ENCODE results near the gene FAM193B. TPM values are rescaled to one million over a fixed set of nuclear protein-coding genes. Genes with fewer than 3 reads are reported as not detected.

The FAM193B gene
- total and polyA plus RNA-seq, 9 of the 15 experiments (the other 6 are each of a cell fraction or from before 2014, with no cell fraction given), result 4.4 to 76.4 (median 37.3) TPM

DNA sequence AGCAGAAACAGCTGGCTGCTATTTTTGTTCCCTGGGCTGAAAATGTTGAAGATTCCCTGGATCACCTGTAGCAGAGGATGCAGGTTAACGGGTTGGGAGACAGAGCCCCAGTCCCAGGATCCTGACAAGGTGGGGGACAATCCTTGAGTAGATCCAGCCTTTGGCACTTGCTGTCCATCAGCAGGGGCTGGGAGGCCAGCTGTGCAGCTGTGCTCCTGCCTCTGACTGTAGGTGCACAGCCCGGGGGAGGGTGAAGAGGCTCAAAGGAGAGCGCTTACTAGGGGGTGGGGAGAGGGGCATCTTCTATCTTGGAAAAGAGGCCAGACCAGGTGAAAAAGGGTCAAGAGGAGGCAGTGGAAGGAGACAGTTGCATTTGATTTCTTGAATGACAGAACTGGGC lies 34.1 kb downstream of the FAM193B start:
- no TSS peak for BruUV-seq (replicated peaks)
- Histone ChIP-seq H4K20me1 (replicated peaks; ENCODE audit: control insufficient read depth, insufficient read depth, low read length) (no peaks in the 10 kb centered on the region; the same call in 1 of the 2 replicates), H3K79me2 (ENCODE audit: control insufficient read depth, insufficient read depth, low read length) (peaks cover 29% of the 10 kb centered on the region), H3K27ac (ENCODE audit: extremely low read depth, low read depth, low read length) (no peak overlapping the region), H3K4me3 (no peak overlapping the region), H3K9ac (ENCODE audit: insufficient read depth in 1 of 2, low read depth in 2 of 2, low read length in 2 of 2) (no peak overlapping the region; a peak in 1 of 4 replicates), H3K9me1 (ENCODE audit: control insufficient read depth, insufficient read depth, low read length) (no peaks in the 10 kb centered on the region), H3K4me1 (replicated peaks in 1 of 2; ENCODE audit: control insufficient read depth in 2 of 2, insufficient read depth in 2 of 2, low read length in 2 of 2) (peaks cover 9 to 40% of the 10 kb centered on the region in 2 experiments; a peak in 4 of 5 replicates), H3K36me3 (ENCODE audit: control insufficient read depth, insufficient read depth, low read length) (peaks cover 66% of the 10 kb centered on the region), H2AFZ (ENCODE audit: low read depth, low read length) (no peak overlapping the region), H3K9me3 (replicated peaks; ENCODE audit: control insufficient read depth, insufficient read depth, low read depth, low read length) (no peaks in the 10 kb centered on the region), H3K27me3 (ENCODE audit: control insufficient read depth in 2 of 2, insufficient read depth in 2 of 2, low read length in 2 of 2) (no peaks in the 10 kb centered on the region), H3K4me2 (ENCODE audit: insufficient read depth, low read length) (no peak overlapping the region)
- no peak for DNase-seq (ENCODE audit: extremely low read depth in 1 of 4, low spot score in 3 of 4)
- FAIRE-seq, result no peak
- 81% methylated on average over 3 of the region's 3 CpGs for WGBS (ENCODE audit: insufficient coverage, low coverage, missing lambda C conversion rate)
- ATAC-seq, result no peak
- ChIA-PET CTCF (ENCODE audit: low intra/inter-chr PET ratio) (no interaction called here), POLR2A (interaction anchor here (0.6 to 1.1 kb wide), 2 partner anchors 11 to 28 kb away, joined by 3 read pairs; partner anchors contain the start of gene DOK3)
- intact Hi-C loops (cut with micrococcal nuclease) (no loop called here), in situ Hi-C loops (cut with MboI) (no loop called here)
- TF ChIP-seq HDGF (IDR thresholded peaks at IDR 0.05) (no peak), KAT7 (CRISPR knock-in tag; IDR thresholded peaks at IDR 0.05; ENCODE audit: borderline replicate concordance) (no peak), FOXJ3 (CRISPR knock-in tag; IDR thresholded peaks at IDR 0.05) (no peak), ZNF507 (tag; conservative IDR thresholded peaks at IDR 0.05) (no peak), CSDE1 (IDR thresholded peaks at IDR 0.05) (no peak), SMC3 (conservative IDR thresholded peaks at IDR 0.05; ENCODE audit: insufficient read depth, low read depth, low read length) (no peak), ZKSCAN3 (CRISPR knock-in tag; IDR thresholded peaks at IDR 0.05) (no peak), POLR2B (IDR thresholded peaks at IDR 0.05; ENCODE audit: low read depth, partially characterized antibody) (no peak), RCOR1 (IDR thresholded peaks at IDR 0.05; ENCODE audit: borderline replicate concordance in 1 of 2, low read depth in 2 of 2, low read length in 2 of 2) (no peak)
- TF ChIP-seq, protein P1, sequence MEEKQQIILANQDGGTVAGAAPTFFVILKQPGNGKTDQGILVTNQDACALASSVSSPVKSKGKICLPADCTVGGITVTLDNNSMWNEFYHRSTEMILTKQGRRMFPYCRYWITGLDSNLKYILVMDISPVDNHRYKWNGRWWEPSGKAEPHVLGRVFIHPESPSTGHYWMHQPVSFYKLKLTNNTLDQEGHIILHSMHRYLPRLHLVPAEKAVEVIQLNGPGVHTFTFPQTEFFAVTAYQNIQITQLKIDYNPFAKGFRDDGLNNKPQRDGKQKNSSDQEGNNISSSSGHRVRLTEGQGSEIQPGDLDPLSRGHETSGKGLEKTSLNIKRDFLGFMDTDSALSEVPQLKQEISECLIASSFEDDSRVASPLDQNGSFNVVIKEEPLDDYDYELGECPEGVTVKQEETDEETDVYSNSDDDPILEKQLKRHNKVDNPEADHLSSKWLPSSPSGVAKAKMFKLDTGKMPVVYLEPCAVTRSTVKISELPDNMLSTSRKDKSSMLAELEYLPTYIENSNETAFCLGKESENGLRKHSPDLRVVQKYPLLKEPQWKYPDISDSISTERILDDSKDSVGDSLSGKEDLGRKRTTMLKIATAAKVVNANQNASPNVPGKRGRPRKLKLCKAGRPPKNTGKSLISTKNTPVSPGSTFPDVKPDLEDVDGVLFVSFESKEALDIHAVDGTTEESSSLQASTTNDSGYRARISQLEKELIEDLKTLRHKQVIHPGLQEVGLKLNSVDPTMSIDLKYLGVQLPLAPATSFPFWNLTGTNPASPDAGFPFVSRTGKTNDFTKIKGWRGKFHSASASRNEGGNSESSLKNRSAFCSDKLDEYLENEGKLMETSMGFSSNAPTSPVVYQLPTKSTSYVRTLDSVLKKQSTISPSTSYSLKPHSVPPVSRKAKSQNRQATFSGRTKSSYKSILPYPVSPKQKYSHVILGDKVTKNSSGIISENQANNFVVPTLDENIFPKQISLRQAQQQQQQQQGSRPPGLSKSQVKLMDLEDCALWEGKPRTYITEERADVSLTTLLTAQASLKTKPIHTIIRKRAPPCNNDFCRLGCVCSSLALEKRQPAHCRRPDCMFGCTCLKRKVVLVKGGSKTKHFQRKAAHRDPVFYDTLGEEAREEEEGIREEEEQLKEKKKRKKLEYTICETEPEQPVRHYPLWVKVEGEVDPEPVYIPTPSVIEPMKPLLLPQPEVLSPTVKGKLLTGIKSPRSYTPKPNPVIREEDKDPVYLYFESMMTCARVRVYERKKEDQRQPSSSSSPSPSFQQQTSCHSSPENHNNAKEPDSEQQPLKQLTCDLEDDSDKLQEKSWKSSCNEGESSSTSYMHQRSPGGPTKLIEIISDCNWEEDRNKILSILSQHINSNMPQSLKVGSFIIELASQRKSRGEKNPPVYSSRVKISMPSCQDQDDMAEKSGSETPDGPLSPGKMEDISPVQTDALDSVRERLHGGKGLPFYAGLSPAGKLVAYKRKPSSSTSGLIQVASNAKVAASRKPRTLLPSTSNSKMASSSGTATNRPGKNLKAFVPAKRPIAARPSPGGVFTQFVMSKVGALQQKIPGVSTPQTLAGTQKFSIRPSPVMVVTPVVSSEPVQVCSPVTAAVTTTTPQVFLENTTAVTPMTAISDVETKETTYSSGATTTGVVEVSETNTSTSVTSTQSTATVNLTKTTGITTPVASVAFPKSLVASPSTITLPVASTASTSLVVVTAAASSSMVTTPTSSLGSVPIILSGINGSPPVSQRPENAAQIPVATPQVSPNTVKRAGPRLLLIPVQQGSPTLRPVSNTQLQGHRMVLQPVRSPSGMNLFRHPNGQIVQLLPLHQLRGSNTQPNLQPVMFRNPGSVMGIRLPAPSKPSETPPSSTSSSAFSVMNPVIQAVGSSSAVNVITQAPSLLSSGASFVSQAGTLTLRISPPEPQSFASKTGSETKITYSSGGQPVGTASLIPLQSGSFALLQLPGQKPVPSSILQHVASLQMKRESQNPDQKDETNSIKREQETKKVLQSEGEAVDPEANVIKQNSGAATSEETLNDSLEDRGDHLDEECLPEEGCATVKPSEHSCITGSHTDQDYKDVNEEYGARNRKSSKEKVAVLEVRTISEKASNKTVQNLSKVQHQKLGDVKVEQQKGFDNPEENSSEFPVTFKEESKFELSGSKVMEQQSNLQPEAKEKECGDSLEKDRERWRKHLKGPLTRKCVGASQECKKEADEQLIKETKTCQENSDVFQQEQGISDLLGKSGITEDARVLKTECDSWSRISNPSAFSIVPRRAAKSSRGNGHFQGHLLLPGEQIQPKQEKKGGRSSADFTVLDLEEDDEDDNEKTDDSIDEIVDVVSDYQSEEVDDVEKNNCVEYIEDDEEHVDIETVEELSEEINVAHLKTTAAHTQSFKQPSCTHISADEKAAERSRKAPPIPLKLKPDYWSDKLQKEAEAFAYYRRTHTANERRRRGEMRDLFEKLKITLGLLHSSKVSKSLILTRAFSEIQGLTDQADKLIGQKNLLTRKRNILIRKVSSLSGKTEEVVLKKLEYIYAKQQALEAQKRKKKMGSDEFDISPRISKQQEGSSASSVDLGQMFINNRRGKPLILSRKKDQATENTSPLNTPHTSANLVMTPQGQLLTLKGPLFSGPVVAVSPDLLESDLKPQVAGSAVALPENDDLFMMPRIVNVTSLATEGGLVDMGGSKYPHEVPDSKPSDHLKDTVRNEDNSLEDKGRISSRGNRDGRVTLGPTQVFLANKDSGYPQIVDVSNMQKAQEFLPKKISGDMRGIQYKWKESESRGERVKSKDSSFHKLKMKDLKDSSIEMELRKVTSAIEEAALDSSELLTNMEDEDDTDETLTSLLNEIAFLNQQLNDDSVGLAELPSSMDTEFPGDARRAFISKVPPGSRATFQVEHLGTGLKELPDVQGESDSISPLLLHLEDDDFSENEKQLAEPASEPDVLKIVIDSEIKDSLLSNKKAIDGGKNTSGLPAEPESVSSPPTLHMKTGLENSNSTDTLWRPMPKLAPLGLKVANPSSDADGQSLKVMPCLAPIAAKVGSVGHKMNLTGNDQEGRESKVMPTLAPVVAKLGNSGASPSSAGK (IDR thresholded peaks at IDR 0.05), result no peak
- TF ChIP-seq, protein P2, sequence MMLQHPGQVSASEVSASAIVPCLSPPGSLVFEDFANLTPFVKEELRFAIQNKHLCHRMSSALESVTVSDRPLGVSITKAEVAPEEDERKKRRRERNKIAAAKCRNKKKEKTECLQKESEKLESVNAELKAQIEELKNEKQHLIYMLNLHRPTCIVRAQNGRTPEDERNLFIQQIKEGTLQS (IDR thresholded peaks at IDR 0.05), result no peak
- TF ChIP-seq, protein P2 (CRISPR knock-in tag; conservative IDR thresholded peaks at IDR 0.05), result no peak

Measured in K562 (cell line).